B cell (primary cell): Measurements from ENCODE around the gene VNN1. TPM values are rescaled to one million over a fixed set of nuclear protein-coding genes. Genes with fewer than 3 reads are reported as not detected.

Source experiments
- ATAC-seq: fragments of 200-7000 bp; cut with Tn5 transposase; one replicate; pipeline ENCODE4 v1.10.0; 2021; ENCODE audit warnings: low read depth, mild to moderate bottlenecking, moderate number of reproducible peaks, moderate library complexity
- CTCF ChIA-PET: fragments of 350-600 bp; sonication (Branson Sonifier 250); formaldehyde crosslinking; loops from one replicate; lab custom pipeline; 2021; ENCODE audit warnings: antibody characterized with exemption, inconsistent platforms; lab: Charles Lee
- POLR2A ChIA-PET: fragments of 350-600 bp; sonication (Branson Sonifier 250); formaldehyde crosslinking; loops from one replicate; lab custom pipeline; 2021; ENCODE audit warnings: antibody characterized with exemption; lab: Charles Lee
- DNase-seq: peaks from one replicate; pipeline ENCODE4 v3.0.0; 2013
- H2AFZ ChIP-seq: 2 replicates; pipeline ENCODE4 v1.6.1; 2012; ENCODE audit warnings: mild to moderate bottlenecking, low read depth, low read length; ENCODE audit not compliant: insufficient read depth, poor library complexity, severe bottlenecking
- H3K27ac ChIP-seq, 2 donors: 1 replicate in 1 of 2; 2 replicates in 1 of 2; pipeline ENCODE4 v1.5.1; 2012 to 2013; ENCODE audit warnings: low read length in 2 of 2, mild to moderate bottlenecking in 2 of 2, moderate library complexity in 1 of 2
- H3K27me3 ChIP-seq, 4 experiments: fragments of 200-600 bp in 1 of 4; sonication (generic) in 1 of 4; replicated peaks in 1 of 4; 1 replicate in 2 of 4; 2 replicates in 2 of 4; pipeline versions ENCODE4 v1.6.1 to v1.7.0; 2013 to 2016; ENCODE audit warnings: low read length in 3 of 4, mild to moderate bottlenecking in 2 of 4, mixed read lengths in 1 of 4, moderate library complexity in 1 of 4; ENCODE audit not compliant: insufficient read depth in 4 of 4, control insufficient read depth in 3 of 4; ENCODE audit errors: control extremely low read depth in 1 of 4
- H3K36me3 ChIP-seq, 2 experiments: replicated peaks in 1 of 2; 1 replicate in 1 of 2; 2 replicates in 1 of 2; pipeline versions ENCODE4 v1.6.1 to v1.7.1; 2013; ENCODE audit warnings: low read length in 1 of 2; ENCODE audit not compliant: insufficient read depth in 2 of 2, control insufficient read depth in 1 of 2; ENCODE audit errors: control extremely low read depth in 1 of 2, extremely low read depth in 1 of 2
- H3K4me1 ChIP-seq, 2 donors: fragments of 200-600 bp in 1 of 2; sonication (generic) in 1 of 2; 1 replicate in 1 of 2; 2 replicates in 1 of 2; pipeline versions ENCODE4 v1.5.1 to v1.6.1; 2013 to 2017; ENCODE audit warnings: low read length in 2 of 2; ENCODE audit not compliant: control insufficient read depth in 2 of 2, insufficient read depth in 2 of 2
- H3K4me2 ChIP-seq: replicated peaks from 2 replicates; pipeline ENCODE3; 2012; ENCODE audit warnings: mild to moderate bottlenecking, low read depth, low read length; ENCODE audit not compliant: poor library complexity, severe bottlenecking
- H3K4me3 ChIP-seq, 5 experiments: fragments of 200-600 bp in 1 of 5; sonication (generic) in 1 of 5; 1 replicate in 3 of 5; 2 replicates in 2 of 5; pipeline versions ENCODE4 v1.5.1 to v1.7.0; 2011 to 2016; ENCODE audit warnings: low read length in 4 of 5, mild to moderate bottlenecking in 4 of 5, low read depth in 2 of 5, control low read depth in 1 of 5, moderate library complexity in 1 of 5; ENCODE audit not compliant: insufficient read depth in 1 of 5; ENCODE audit errors: control extremely low read depth in 1 of 5, extremely low read depth in 1 of 5
- H3K79me2 ChIP-seq: fragments of 200-600 bp; sonication (generic); one replicate; pipeline ENCODE4 v1.6.0; 2016; ENCODE audit warnings: low read length; ENCODE audit not compliant: control insufficient read depth, insufficient read depth
- H3K9ac ChIP-seq: fragments of 200-600 bp; sonication (generic); 2 replicates; pipeline ENCODE4 v1.6.1; 2017; ENCODE audit warnings: mild to moderate bottlenecking, low read length, moderate library complexity
- H3K9me3 ChIP-seq, 3 donors: one replicate each; pipeline versions ENCODE4 v1.6.1 to v1.7.1; 2013; ENCODE audit warnings: low read length in 2 of 3; ENCODE audit not compliant: control insufficient read depth in 2 of 3, insufficient read depth in 1 of 3; ENCODE audit errors: control extremely low read depth in 1 of 3
- H4K20me1 ChIP-seq: 2 replicates; pipeline ENCODE4 v1.6.0; 2012; ENCODE audit warnings: mild to moderate bottlenecking, low read length; ENCODE audit not compliant: insufficient read depth, control insufficient read depth, poor library complexity, severe bottlenecking
- H3K27ac Mint-ChIP-seq: one replicate; pipeline ENCODE4 v1.8.0; 2021; ENCODE audit warnings: mixed read lengths
- H3K27me3 Mint-ChIP-seq: one replicate; pipeline ENCODE4 v1.8.0; 2021; ENCODE audit warnings: mixed read lengths
- H3K4me1 Mint-ChIP-seq: one replicate; pipeline ENCODE4 v1.8.0; 2021; ENCODE audit warnings: mixed read lengths
- H3K4me3 Mint-ChIP-seq: one replicate; pipeline ENCODE4 v1.8.0; 2021; ENCODE audit warnings: mixed read lengths
- H3K9me3 Mint-ChIP-seq: one replicate; pipeline ENCODE4 v1.8.0; 2022; ENCODE audit warnings: mixed read lengths; ENCODE audit not compliant: insufficient read depth
- CTCF ChIP-seq: fragments of 200-600 bp; IDR thresholded peaks from one replicate; pipeline ENCODE4 v1.8.0; 2022; ENCODE audit warnings: antibody characterized with exemption, mild to moderate bottlenecking
- EZH2 ChIP-seq: IDR thresholded peaks from 2 replicates; pipeline ENCODE4 v1.6.1; 2012; ENCODE audit warnings: borderline replicate concordance, low read depth, mild to moderate bottlenecking, moderate library complexity, low read length; ENCODE audit not compliant: insufficient read depth, poor library complexity, severe bottlenecking
- WGBS: methylation state at CpG from one replicate; pipeline ENCODE4 v1.1.5; 2013; ENCODE audit warnings: missing lambda C conversion rate; ENCODE audit not compliant: insufficient coverage; 5-methylcytosine and 5-hydroxymethylcytosine counted together
- intact Hi-C: fragments of 100-400 bp; cut with micrococcal nuclease; formaldehyde crosslinking; loops from one replicate; pipeline ENCODE4 v1.10.0; 2022
- polyA plus RNA-seq: library from polyadenylated mRNA; depleted of rRNA; stranded (reverse); fragments of >200 nt; gene quantifications from 2 replicates; pipeline ENCODE4 v1.2.3, GENCODE V29; 2012
- total RNA-seq, 2 donors: library from RNA; stranded (reverse); fragments of 120-200 nt in 1 of 2; gene quantifications; 1 replicate in 1 of 2; 2 replicates in 1 of 2; pipeline versions ENCODE4 v1.2.3 to v1.2.4, GENCODE V29; 2013 to 2022

The VNN1 gene
- total and polyA plus RNA-seq, 2 donors (not counting 1 experiment from before 2014, with no cell fraction given): 0.04 TPM; not detected in 1

GRCh38 chr6:132661906-132662305 is 51.9 kb downstream of the VNN1 start:
- intact Hi-C loops: loop anchor here (10.0 kb wide), 1 partner anchor 1253 kb away; no protein-coding TSS in a partner anchor

GRCh38 chr6:132659082-132659481 is 54.8 kb downstream of the VNN1 start, which contains the start of gene TAAR1:
Gene TAAR1, minus strand, starts transcription at chr6:132659182. Its CDS starts 13,179 bp downstream, at chr6:132646003.
- Histone ChIP-seq H3K79me2 (no peaks in the 10 kb centered on the region), H3K36me3 (no peaks in the 10 kb centered on the region), H3K4me3 (no peak within 1 kb of the TSS), H4K20me1 (no peaks in the 10 kb centered on the region), H3K4me2 (no peak within 1 kb of the TSS), H3K27ac (no peak within 1 kb of the TSS), H3K27me3 (no peaks in the 10 kb centered on the region), H2AFZ (no peak within 1 kb of the TSS), H3K9ac (no peak within 1 kb of the TSS), H3K9me3 (no peaks in the 10 kb centered on the region), H3K4me1 (no peaks in the 10 kb centered on the region)
- DNase-seq (no peak), ATAC-seq (no peak)
- H3K27me3 Mint-ChIP-seq: no peaks in the 10 kb centered on the region
- H3K9me3 Mint-ChIP-seq: no peaks in the 10 kb centered on the region
- ChIA-PET POLR2A (no interaction called here), CTCF (interaction anchor here (0.9 to 1.5 kb wide), 3 partner anchors 10 to 12 kb away, joined by 3 to 5 read pairs (median 3); no protein-coding TSS in a partner anchor)
- peaks cover 7% of the 10 kb centered on the region for H3K4me1 Mint-ChIP-seq
- WGBS: 100% methylated on average over 1 of the region's 3 CpGs
- intact Hi-C loops: no loop called here
- TF ChIP-seq EZH2 (no peak), CTCF (no peak)
- no peak within 1 kb of the TSS for H3K4me3 Mint-ChIP-seq
- peak within 1 kb of the TSS; percentile 73 for H3K27ac Mint-ChIP-seq

More at GRCh38 chr6:132661906-132662305, 51.9 kb downstream of the VNN1 start:
- H3K79me2 ChIP-seq: no peaks in the 10 kb centered on the region
- H3K27me3 ChIP-seq: no peaks in the 10 kb centered on the region
- Mint-ChIP-seq H3K27ac (no peak overlapping the region), H3K9me3 (no peaks in the 10 kb centered on the region), H3K4me1 (peaks cover 7% of the 10 kb centered on the region), H3K27me3 (no peaks in the 10 kb centered on the region), H3K4me3 (no peak overlapping the region)
- DNase-seq (no peak), ATAC-seq (no peak)
- H3K4me2 ChIP-seq: no peak overlapping the region
- WGBS: 100% methylated on average over 1 of the region's 4 CpGs
- H3K9ac ChIP-seq: no peak overlapping the region
- TF ChIP-seq EZH2 (no peak), CTCF (no peak)
- CTCF ChIA-PET: interaction anchor here (0.8 to 1.1 kb wide), 2 partner anchors 10 to 102 kb away, joined by 3 read pairs; no protein-coding TSS in a partner anchor
- H3K27ac ChIP-seq: no peak overlapping the region
- no peak overlapping the region for H2AFZ ChIP-seq
- no peak overlapping the region for H3K4me3 ChIP-seq
- no peaks in the 10 kb centered on the region for H3K36me3 ChIP-seq
- H3K4me1 ChIP-seq: no peaks in the 10 kb centered on the region
- POLR2A ChIA-PET: interaction anchor here (0.6 kb wide), 1 partner anchor 162 kb away, joined by 5 read pairs; no protein-coding TSS in a partner anchor
- no peaks in the 10 kb centered on the region for H3K9me3 ChIP-seq
- H4K20me1 ChIP-seq: no peaks in the 10 kb centered on the region
